ENCODE data around the gene HNRNPUL2. TPM values are rescaled to one million over a fixed set of nuclear protein-coding genes. Genes with fewer than 3 reads are reported as not detected.
"Not testable (repeated sequence)": the region's sequence is repeated elsewhere in the genome, so short reads cannot be mapped to it uniquely, and the experiment has no call there.

HNRNPUL2 gene
- total and polyA plus RNA-seq, 3 donors from 2014 or later = 31.8 to 42.9 (median 42.5) TPM

DNA sequence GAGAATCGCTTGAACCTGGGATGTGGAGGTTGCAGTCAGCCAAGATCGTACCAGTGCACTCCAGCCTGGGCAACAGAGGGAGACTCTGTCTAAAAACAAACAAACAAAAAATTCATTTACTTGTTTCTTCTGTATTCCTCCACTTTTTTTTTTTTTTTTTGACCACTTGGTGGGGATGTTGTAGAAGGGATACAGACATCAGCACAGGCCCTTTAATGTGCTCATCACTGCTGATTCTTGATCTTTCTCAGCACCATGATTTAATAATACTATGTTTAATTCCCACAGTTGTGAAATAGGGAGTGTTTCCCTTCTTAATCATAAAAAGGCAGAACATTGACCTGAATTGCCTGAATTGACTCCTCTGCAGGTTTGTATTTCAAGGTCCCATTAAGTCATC, 5.6 kb upstream of the HNRNPUL2 start:
- no peaks in the 10 kb centered on the region for H3K27me3 ChIP-seq
- no peaks in the 10 kb centered on the region for H3K9me3 ChIP-seq
- no peak for DNase-seq
- intact Hi-C loops (cut with DNase I; ENCODE audit: low total_unique reads) = no loop called here
- no peak for TF ChIP-seq POLR2A (IDR thresholded peaks at IDR 0.05)
- TF ChIP-seq, protein P1, sequence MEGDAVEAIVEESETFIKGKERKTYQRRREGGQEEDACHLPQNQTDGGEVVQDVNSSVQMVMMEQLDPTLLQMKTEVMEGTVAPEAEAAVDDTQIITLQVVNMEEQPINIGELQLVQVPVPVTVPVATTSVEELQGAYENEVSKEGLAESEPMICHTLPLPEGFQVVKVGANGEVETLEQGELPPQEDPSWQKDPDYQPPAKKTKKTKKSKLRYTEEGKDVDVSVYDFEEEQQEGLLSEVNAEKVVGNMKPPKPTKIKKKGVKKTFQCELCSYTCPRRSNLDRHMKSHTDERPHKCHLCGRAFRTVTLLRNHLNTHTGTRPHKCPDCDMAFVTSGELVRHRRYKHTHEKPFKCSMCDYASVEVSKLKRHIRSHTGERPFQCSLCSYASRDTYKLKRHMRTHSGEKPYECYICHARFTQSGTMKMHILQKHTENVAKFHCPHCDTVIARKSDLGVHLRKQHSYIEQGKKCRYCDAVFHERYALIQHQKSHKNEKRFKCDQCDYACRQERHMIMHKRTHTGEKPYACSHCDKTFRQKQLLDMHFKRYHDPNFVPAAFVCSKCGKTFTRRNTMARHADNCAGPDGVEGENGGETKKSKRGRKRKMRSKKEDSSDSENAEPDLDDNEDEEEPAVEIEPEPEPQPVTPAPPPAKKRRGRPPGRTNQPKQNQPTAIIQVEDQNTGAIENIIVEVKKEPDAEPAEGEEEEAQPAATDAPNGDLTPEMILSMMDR (IDR thresholded peaks at IDR 0.05) = no peak
- no peak overlapping the region for H3K27ac ChIP-seq
- peaks cover 14% of the 10 kb centered on the region for H3K4me1 ChIP-seq
- H3K36me3 ChIP-seq (ENCODE audit: low read depth, missing control alignments) = no peaks in the 10 kb centered on the region
- WGBS, 2 donors = 66 to 75% methylated on average over 2 of the region's 2 CpGs
- H3K4me3 ChIP-seq = no peak overlapping the region

DNA sequence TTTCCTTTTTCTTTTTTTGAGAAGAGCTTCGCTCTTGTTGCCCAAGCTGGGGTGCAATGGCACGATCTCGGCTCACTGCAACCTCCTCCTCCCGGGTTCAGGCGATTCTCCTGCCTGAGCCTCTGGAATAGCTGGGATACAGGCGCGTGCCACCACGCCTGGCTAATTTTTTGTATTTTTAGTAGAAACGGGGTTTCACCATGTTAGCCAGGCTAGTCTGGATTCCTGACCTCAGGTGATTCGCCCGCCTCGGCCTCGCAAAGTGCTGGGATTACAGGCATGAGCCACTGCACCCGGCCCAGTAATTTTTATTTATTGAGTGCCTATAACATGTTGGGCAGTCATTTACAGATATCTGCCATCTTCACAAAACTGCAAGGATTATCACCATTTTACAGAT, 2.8 kb upstream of the HNRNPUL2 start:
- H3K9me3 ChIP-seq; H3K27ac ChIP-seq; H3K4me3 ChIP-seq; H3K27me3 ChIP-seq; H3K36me3 ChIP-seq (ENCODE audit: low read depth, missing control alignments); DNase-seq; intact Hi-C loops (cut with DNase I; ENCODE audit: low total_unique reads): not testable (repeated sequence)
- WGBS, 2 donors = 71 to 82% methylated on average over 14 of the region's 14 CpGs
- H3K4me1 ChIP-seq = peaks cover 20% of the 10 kb centered on the region

DNA sequence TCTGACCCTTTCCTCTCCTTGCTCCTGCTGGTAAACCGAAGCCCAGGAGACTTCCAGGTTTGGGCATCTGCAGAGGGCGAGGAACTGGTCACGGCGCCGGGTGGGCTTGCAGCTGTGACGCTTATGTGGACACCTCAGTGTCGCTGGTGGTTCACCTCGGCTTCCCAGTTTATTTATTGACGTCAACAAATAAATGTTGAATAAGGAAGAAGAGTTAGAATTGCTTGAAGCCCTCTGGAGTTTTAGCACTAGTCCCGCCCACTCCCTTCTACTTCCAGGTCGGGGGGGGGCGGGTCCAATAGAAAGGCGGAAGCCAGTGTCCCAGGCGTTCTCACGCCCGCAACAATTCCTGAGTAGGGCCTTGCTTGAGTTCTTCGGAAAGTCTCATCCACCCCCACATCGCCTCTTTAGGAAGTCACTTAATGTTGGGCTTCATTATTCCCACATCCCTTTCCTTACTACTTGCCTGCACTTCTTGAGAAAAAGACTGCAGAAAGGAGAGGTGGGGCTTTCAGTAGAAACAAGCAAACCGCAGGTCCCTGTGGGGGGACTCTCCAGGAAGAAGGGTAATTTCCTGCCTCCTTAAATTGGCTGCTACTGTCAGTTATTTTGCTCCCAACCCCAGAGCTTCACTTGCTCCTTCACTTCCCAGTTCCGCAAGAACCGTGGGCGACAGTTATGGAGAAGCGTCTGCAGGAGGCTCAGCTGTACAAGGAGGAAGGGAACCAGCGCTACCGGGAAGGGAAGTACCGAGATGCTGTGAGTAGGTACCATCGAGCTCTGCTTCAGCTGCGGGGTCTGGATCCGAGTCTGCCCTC, 1.1 kb upstream of the HNRNPUL2 start, which contains the start of gene TTC9C:
TTC9C (plus strand) TSS at position 316 of the 818 bp plus-strand sequence; CDS start at position 679, 363 bp downstream.
- Histone ChIP-seq H3K27me3 (no peaks in the 10 kb centered on the region), H3K27ac (peak within 1 kb of the TSS; percentile 82 to 96), H3K36me3 (ENCODE audit: low read depth, missing control alignments) (no peaks in the 10 kb centered on the region), H3K9me3 (no peaks in the 10 kb centered on the region), H3K4me1 (peaks cover 26% of the 10 kb centered on the region), H3K4me3 (peak within 1 kb of the TSS; percentile 90 to 93)
- TF ChIP-seq POLR2A (IDR thresholded peaks at IDR 0.05) = no peak
- TF ChIP-seq, protein P1 (IDR thresholded peaks at IDR 0.05) = no peak
- peak; percentile 94 for DNase-seq
- intact Hi-C loops (cut with DNase I; ENCODE audit: low total_unique reads) = no loop called here
- 0% methylated on average over 29 of the region's 29 CpGs for WGBS, 2 donors

DNA sequence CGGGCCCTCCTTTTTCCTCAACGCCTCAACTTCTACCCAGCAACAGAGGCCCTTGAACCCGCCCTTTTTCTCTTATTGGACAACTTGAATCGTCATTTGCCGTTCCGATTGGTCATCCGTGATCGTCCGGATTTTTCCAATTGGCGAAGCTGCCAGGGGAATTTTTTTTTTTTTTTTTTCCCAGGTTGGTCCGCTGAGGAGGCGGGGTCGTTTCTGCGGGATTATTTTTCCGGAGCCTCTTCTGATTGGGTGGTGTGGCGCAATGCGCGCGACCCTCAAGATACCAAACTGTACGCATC, 564 bp upstream of the HNRNPUL2 start:
- peak overlapping the region; percentile 90 to 93 for H3K4me3 ChIP-seq
- H3K36me3 ChIP-seq (ENCODE audit: low read depth, missing control alignments) = no peaks in the 10 kb centered on the region
- 0 to 1% methylated on average over 20 of the region's 20 CpGs for WGBS, 2 donors
- TF ChIP-seq POLR2A (IDR thresholded peaks at IDR 0.05) = no peak
- TF ChIP-seq, protein P1 (IDR thresholded peaks at IDR 0.05) = no peak
- H3K4me1 ChIP-seq = peaks cover 26% of the 10 kb centered on the region
- no peaks in the 10 kb centered on the region for H3K9me3 ChIP-seq
- H3K27ac ChIP-seq = peak overlapping the region; percentile 82 to 96
- peak; percentile 92 for DNase-seq
- intact Hi-C loops (cut with DNase I; ENCODE audit: low total_unique reads) = no loop called here
- H3K27me3 ChIP-seq = no peaks in the 10 kb centered on the region

DNA sequence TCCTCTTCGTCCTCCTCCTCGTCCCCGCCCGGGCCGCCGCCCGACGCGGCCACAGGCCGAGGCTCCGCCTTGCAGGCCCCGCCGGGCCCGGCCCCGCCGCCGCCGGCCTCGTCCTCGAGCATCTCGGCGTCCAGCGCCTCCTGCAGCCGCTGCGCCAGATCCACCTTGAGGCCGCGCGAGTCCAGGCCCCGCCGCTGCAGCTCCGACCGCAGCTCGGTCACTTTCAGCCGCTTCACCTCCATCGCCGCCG, 417 bp downstream of the HNRNPUL2 start:
- intact Hi-C loops (cut with DNase I; ENCODE audit: low total_unique reads) = no loop called here
- DNase-seq = no peak
- 1% methylated on average over 37 of the region's 37 CpGs; no CpG with 5 or more reads in 1 of the 2 donors for WGBS, 2 donors
- H3K4me1 ChIP-seq = peaks cover 26% of the 10 kb centered on the region
- TF ChIP-seq, protein P1 (IDR thresholded peaks at IDR 0.05) = no peak
- no peak for TF ChIP-seq POLR2A (IDR thresholded peaks at IDR 0.05)
- peak overlapping the region; percentile 82 to 96 for H3K27ac ChIP-seq
- peak overlapping the region; percentile 90 to 93 for H3K4me3 ChIP-seq
- no peaks in the 10 kb centered on the region for H3K27me3 ChIP-seq
- H3K9me3 ChIP-seq = no peaks in the 10 kb centered on the region
- H3K36me3 ChIP-seq (ENCODE audit: low read depth, missing control alignments) = no peaks in the 10 kb centered on the region

All from testis (tissue), 3 donors.